HG03439 (cell line): ENCODE data around the gene SERTM1.

Source experiments
- ATAC-seq: cut with Tn5 transposase; IDR thresholded peaks from one replicate; pipeline ENCODE4 v1.9.1; 2021; ENCODE audit warnings: mild to moderate bottlenecking, moderate library complexity; ENCODE audit not compliant: unreplicated experiment

The SERTM1 gene

GRCh38 chr13:36709136-36709890 lies 35.5 kb downstream of the SERTM1 start:
- no peak for ATAC-seq

GRCh38 chr13:36710396-36710795 lies 36.6 kb downstream of the SERTM1 start:
- ATAC-seq, result no peak

GRCh38 chr13:36712290-36712689 lies 38.5 kb downstream of the SERTM1 start:
- ATAC-seq, result no peak

- no peak for ATAC-seq
Observed at GRCh38 chr13:36712770-36713169, 39.0 kb downstream of the SERTM1 start.

- no peak for ATAC-seq
Observed at GRCh38 chr13:36713887-36714286, 40.1 kb downstream of the SERTM1 start.

GRCh38 chr13:36715841-36716240 lies 42.0 kb downstream of the SERTM1 start:
- no peak for ATAC-seq

GRCh38 chr13:36717017-36717416 lies 43.2 kb downstream of the SERTM1 start:
- ATAC-seq, result no peak

GRCh38 chr13:36717966-36718545 lies 44.2 kb downstream of the SERTM1 start:
- ATAC-seq, result no peak

- no peak for ATAC-seq
Observed at GRCh38 chr13:36718686-36719085, 44.9 kb downstream of the SERTM1 start.

- ATAC-seq, result no peak
Observed at GRCh38 chr13:36724141-36724540, 50.3 kb downstream of the SERTM1 start.

- ATAC-seq, result no peak
Observed at GRCh38 chr13:36725936-36726335, 52.1 kb downstream of the SERTM1 start.

- no peak for ATAC-seq
Observed at GRCh38 chr13:36728006-36728405, 54.2 kb downstream of the SERTM1 start.

GRCh38 chr13:36736119-36736726 lies 62.4 kb downstream of the SERTM1 start:
- no peak for ATAC-seq

GRCh38 chr13:36737524-36738083 lies 63.8 kb downstream of the SERTM1 start:
- ATAC-seq, result no peak

- no peak for ATAC-seq
Observed at GRCh38 chr13:36745436-36745835, 71.6 kb downstream of the SERTM1 start.

GRCh38 chr13:36746051-36746450 lies 72.2 kb downstream of the SERTM1 start:
- no peak for ATAC-seq
